Activated CD4-positive, alpha-beta T cell treated with anti-CD3 and anti-CD28 coated beads, Interleukin-2, Interleukin-4, amounts not matched to agents 100 ng/mL and 50 ng/mL, durations not matched to agents 16 hours and 8 hours (primary cell): ENCODE measurements around the gene UBL4B.
A peak's percentile ranks its signal among the peaks of the same experiment; 100 is the strongest.
"Not testable (repeated sequence)": the region's sequence is repeated elsewhere in the genome, so short reads cannot be mapped to it uniquely, and the experiment has no call there.

ENCODE experiments used
- DNase-seq: peaks from one replicate; pipeline ENCODE4 v3.0.0-alpha.2; 2020; ENCODE audit warnings: low spot score

UBL4B gene

GRCh38 chr1:110112143-110112542, at the start of gene UBL4B:
UBL4B (plus strand) TSS chr1:110112443; CDS start chr1:110112535, 92 bp downstream.
- DNase-seq, result no peak

- no peak for DNase-seq
These were observed 49.6 kb upstream of the UBL4B start for GRCh38 chr1:110062612-110063011.

- DNase-seq, result no peak
These were observed 48.5 kb upstream of the UBL4B start for GRCh38 chr1:110063781-110064180.

- no peak for DNase-seq
These were observed 47.5 kb upstream of the UBL4B start for GRCh38 chr1:110064576-110065337.

- no peak for DNase-seq
These were observed 46.4 kb upstream of the UBL4B start for GRCh38 chr1:110065841-110066240.

GRCh38 chr1:110067479-110067892, 44.8 kb upstream of the UBL4B start:
- no peak for DNase-seq

GRCh38 chr1:110067893-110068645, 44.2 kb upstream of the UBL4B start:
- DNase-seq, result no peak

GRCh38 chr1:110068646-110069403, 43.4 kb upstream of the UBL4B start:
- no peak for DNase-seq

- no peak for DNase-seq
These were observed 42.6 kb upstream of the UBL4B start for GRCh38 chr1:110069404-110070281.

GRCh38 chr1:110070282-110070669, 42.0 kb upstream of the UBL4B start:
- DNase-seq, result no peak

- DNase-seq, result no peak
These were observed 41.5 kb upstream of the UBL4B start, which contains the start of gene ALX3 for GRCh38 chr1:110070671-110071242. ALX3 (minus strand) TSS chr1:110070672; CDS start chr1:110070612, 60 bp downstream.

- no peak for DNase-seq
These were observed 38.1 kb upstream of the UBL4B start for GRCh38 chr1:110074166-110074565.

GRCh38 chr1:110076789-110077500, 35.3 kb upstream of the UBL4B start:
- no peak for DNase-seq

GRCh38 chr1:110079995-110080394, 32.2 kb upstream of the UBL4B start:
- not testable (repeated sequence) for DNase-seq

- no peak for DNase-seq
These were observed 31.2 kb upstream of the UBL4B start for GRCh38 chr1:110081061-110081460.

GRCh38 chr1:110082477-110082876, 29.8 kb upstream of the UBL4B start:
- no peak for DNase-seq

GRCh38 chr1:110083061-110083865, 29.0 kb upstream of the UBL4B start:
- DNase-seq, result peak; percentile 15

GRCh38 chr1:110083866-110084226, 28.4 kb upstream of the UBL4B start:
- DNase-seq, result no peak

GRCh38 chr1:110084227-110085078, 27.8 kb upstream of the UBL4B start:
- DNase-seq, result peak; percentile 53
